Vagina (tissue), 2 donors: ENCODE data around the gene PDE4D.

Source experiments
- POLR2A ChIP-seq, 2 donors: fragments of 450-650 bp; IDR thresholded peaks; one replicate each; pipeline ENCODE4 v1.6.1; 2017; ENCODE audit warnings: antibody characterized with exemption in 2 of 2, mild to moderate bottlenecking in 2 of 2, moderate library complexity in 2 of 2
- POLR2AphosphoS5 ChIP-seq, 2 donors: sonication (generic); formaldehyde crosslinking; IDR thresholded peaks; one replicate each; pipeline ENCODE4 v1.9.0; 2017; ENCODE audit warnings: antibody characterized with exemption in 2 of 2, mild to moderate bottlenecking in 2 of 2, low read depth in 1 of 2; ENCODE audit not compliant: insufficient read depth in 1 of 2
- TF ChIP-seq, protein P1 (sequence below), 3 experiments: fragments of 450-650 bp in 2 of 3; fragments of 200-600 bp in 1 of 3; sonication (generic) in 1 of 3; IDR thresholded peaks; one replicate each; pipeline ENCODE4 v1.5.1; 2017 to 2019; ENCODE audit warnings: antibody characterized with exemption in 3 of 3, mild to moderate bottlenecking in 2 of 3, moderate library complexity in 2 of 3

DNA sequence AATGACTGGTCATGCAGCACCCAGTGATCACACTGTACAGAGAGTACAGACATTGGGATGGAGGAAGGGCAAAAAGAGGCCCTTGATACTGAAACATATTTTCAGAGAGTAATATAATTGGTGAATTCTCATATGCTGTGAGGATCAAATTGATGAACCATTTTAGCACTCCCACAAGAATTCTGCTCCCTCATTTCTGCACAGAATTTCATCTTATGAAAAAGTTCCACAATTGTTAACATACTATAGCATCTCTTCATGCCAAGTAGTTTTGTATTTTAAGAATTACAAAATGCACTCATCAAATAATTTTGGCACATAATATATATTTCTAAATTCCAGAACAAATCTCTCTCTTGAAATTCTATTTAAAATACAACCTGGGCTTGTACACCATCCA is 351.2 kb downstream of the PDE4D start:
- TF ChIP-seq, protein P1, sequence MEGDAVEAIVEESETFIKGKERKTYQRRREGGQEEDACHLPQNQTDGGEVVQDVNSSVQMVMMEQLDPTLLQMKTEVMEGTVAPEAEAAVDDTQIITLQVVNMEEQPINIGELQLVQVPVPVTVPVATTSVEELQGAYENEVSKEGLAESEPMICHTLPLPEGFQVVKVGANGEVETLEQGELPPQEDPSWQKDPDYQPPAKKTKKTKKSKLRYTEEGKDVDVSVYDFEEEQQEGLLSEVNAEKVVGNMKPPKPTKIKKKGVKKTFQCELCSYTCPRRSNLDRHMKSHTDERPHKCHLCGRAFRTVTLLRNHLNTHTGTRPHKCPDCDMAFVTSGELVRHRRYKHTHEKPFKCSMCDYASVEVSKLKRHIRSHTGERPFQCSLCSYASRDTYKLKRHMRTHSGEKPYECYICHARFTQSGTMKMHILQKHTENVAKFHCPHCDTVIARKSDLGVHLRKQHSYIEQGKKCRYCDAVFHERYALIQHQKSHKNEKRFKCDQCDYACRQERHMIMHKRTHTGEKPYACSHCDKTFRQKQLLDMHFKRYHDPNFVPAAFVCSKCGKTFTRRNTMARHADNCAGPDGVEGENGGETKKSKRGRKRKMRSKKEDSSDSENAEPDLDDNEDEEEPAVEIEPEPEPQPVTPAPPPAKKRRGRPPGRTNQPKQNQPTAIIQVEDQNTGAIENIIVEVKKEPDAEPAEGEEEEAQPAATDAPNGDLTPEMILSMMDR (IDR thresholded peaks at IDR 0.05) = no peak
- TF ChIP-seq POLR2A (IDR thresholded peaks at IDR 0.05) (no peak), POLR2AphosphoS5 (IDR thresholded peaks at IDR 0.05; ENCODE audit: insufficient read depth in 1 of 2, low read depth in 1 of 2) (no peak)
